H1 (cell line): ENCODE data around the gene NR3C1. TPM values are rescaled to one million over a fixed set of nuclear protein-coding genes. Genes with fewer than 3 reads are reported as not detected.
A peak's percentile ranks its signal among the peaks of the same experiment; 100 is the strongest.

Experiments
- CTCF ChIA-PET: fragments of 300-600 bp; sonication (Branson Sonifier 250); formaldehyde crosslinking; loops from one replicate; lab custom pipeline; 2021; ENCODE audit not compliant: partially characterized antibody; lab: Charles Lee
- POLR2A ChIA-PET: fragments of 300-600 bp; sonication (Branson Sonifier 250); formaldehyde crosslinking; loops from one replicate; lab custom pipeline; 2021; ENCODE audit warnings: inconsistent platforms; ENCODE audit not compliant: partially characterized antibody; lab: Charles Lee
- DNase-seq, 2 experiments: peaks; one replicate each; pipeline versions ENCODE4 v3.0.0 to v3.0.0-alpha.2; 2010 to 2022; ENCODE audit warnings: low spot score in 2 of 2, low read depth in 1 of 2, mixed read lengths in 1 of 2
- FAIRE-seq: peaks from 2 replicates; lab custom pipeline; 2011; peaks lifted over from hg19 to GRCh38; lab: Jason Lieb, UNC
- H2AFZ ChIP-seq: 2 replicates; pipeline ENCODE4 v1.8.1; 2012; ENCODE audit warnings: low read length, inconsistent platforms
- H2AK5ac ChIP-seq: 2 replicates; pipeline ENCODE4 v1.6.1; 2013; ENCODE audit warnings: low read depth, low read length
- H2BK120ac ChIP-seq: replicated peaks from 2 replicates; pipeline ENCODE3; 2013; ENCODE audit warnings: low read depth, low read length, inconsistent platforms
- H2BK12ac ChIP-seq: 2 replicates; pipeline ENCODE4 v1.6.1; 2013; ENCODE audit warnings: low read depth, low read length
- H2BK15ac ChIP-seq: 2 replicates; pipeline ENCODE4 v1.6.1; 2013; ENCODE audit warnings: low read length
- H2BK20ac ChIP-seq: 2 replicates; pipeline ENCODE4 v1.6.1; 2013; ENCODE audit warnings: low read length
- H2BK5ac ChIP-seq: 2 replicates; pipeline ENCODE4 v1.6.1; 2013; ENCODE audit warnings: low read depth, low read length
- H3K14ac ChIP-seq: 2 replicates; pipeline ENCODE4 v1.6.1; 2013; ENCODE audit warnings: inconsistent platforms; ENCODE audit not compliant: insufficient read length
- H3K18ac ChIP-seq: 2 replicates; pipeline ENCODE4 v1.6.1; 2013; ENCODE audit warnings: low read length; ENCODE audit errors: extremely low read depth
- H3K23ac ChIP-seq: 2 replicates; pipeline ENCODE4 v1.6.1; 2013; ENCODE audit warnings: inconsistent platforms; ENCODE audit not compliant: insufficient read length
- H3K23me2 ChIP-seq: 2 replicates; pipeline ENCODE4 v1.6.1; 2013; ENCODE audit warnings: low read depth, low read length
- H3K27ac ChIP-seq: 2 replicates; pipeline ENCODE4 v1.6.1; 2011; ENCODE audit warnings: low read depth, low read length, inconsistent platforms
- H3K27me3 ChIP-seq, 4 experiments: replicated peaks in 1 of 4; 1 replicate in 1 of 4; 2 replicates in 3 of 4; pipeline versions ENCODE4 v1.6.1 to v1.8.1; 2011 to 2013; ENCODE audit warnings: low read length in 3 of 4, mild to moderate bottlenecking in 3 of 4, inconsistent platforms in 2 of 4, mixed read lengths in 2 of 4, moderate library complexity in 1 of 4; ENCODE audit not compliant: control insufficient read depth in 3 of 4, insufficient read depth in 3 of 4; ENCODE audit errors: extremely low read depth in 1 of 4
- H3K36me3 ChIP-seq, 4 experiments: 2 replicates each; pipeline versions ENCODE4 v1.6.1 to v1.8.1; 2011 to 2013; ENCODE audit warnings: mild to moderate bottlenecking in 4 of 4, low read length in 3 of 4, moderate library complexity in 2 of 4, control low read depth in 1 of 4, inconsistent platforms in 1 of 4; ENCODE audit not compliant: insufficient read depth in 4 of 4, control insufficient read depth in 2 of 4
- H3K4ac ChIP-seq: replicated peaks from 2 replicates; pipeline ENCODE3; 2013; ENCODE audit warnings: low read length, low read depth, mixed read lengths, inconsistent platforms; ENCODE audit not compliant: insufficient read length
- H3K4me1 ChIP-seq, 4 experiments: replicated peaks in 1 of 4; 1 replicate in 1 of 4; 2 replicates in 3 of 4; pipeline versions ENCODE4 v1.6.1 to v1.8.1; 2011 to 2013; ENCODE audit warnings: low read length in 3 of 4, inconsistent platforms in 2 of 4, mixed read lengths in 1 of 4; ENCODE audit not compliant: insufficient read depth in 4 of 4, control insufficient read depth in 3 of 4
- H3K4me2 ChIP-seq, 2 experiments: 2 replicates each; pipeline versions ENCODE4 v1.6.1 to v1.8.1; 2011 to 2013; ENCODE audit warnings: low read depth in 2 of 2, low read length in 2 of 2, control low read depth in 1 of 2, inconsistent platforms in 1 of 2, mild to moderate bottlenecking in 1 of 2; ENCODE audit not compliant: insufficient read depth in 1 of 2
- H3K4me3 ChIP-seq, 4 experiments: fragments of 200-600, 300-600 bp in 1 of 4; sonication (generic), shearing (Covaris generic), sonication (Bioruptor Twin) in 1 of 4; 2 replicates each; pipeline versions ENCODE4 v1.5.1 to v1.8.1; 2011 to 2016; ENCODE audit warnings: low read length in 4 of 4, low read depth in 3 of 4, control low read depth in 2 of 4, inconsistent platforms in 2 of 4, mild to moderate bottlenecking in 2 of 4, mixed read lengths in 1 of 4, moderate library complexity in 1 of 4; ENCODE audit not compliant: insufficient read depth in 2 of 4; ENCODE audit errors: extremely low read depth in 1 of 4
- H3K56ac ChIP-seq: replicated peaks from 2 replicates; pipeline ENCODE3; 2013; ENCODE audit warnings: low read depth, mild to moderate bottlenecking, mixed read lengths, low read length, inconsistent platforms; ENCODE audit not compliant: insufficient read length
- H3K79me1 ChIP-seq: 2 replicates; pipeline ENCODE4 v1.6.1; 2013; ENCODE audit warnings: low read depth, low read length, control low read depth
- H3K79me2 ChIP-seq, 2 experiments: 2 replicates each; pipeline versions ENCODE4 v1.6.1 to v1.8.1; 2012 to 2013; ENCODE audit warnings: low read length in 2 of 2, mild to moderate bottlenecking in 2 of 2, inconsistent platforms in 1 of 2; ENCODE audit not compliant: insufficient read depth in 2 of 2, control insufficient read depth in 1 of 2
- H3K9ac ChIP-seq, 4 experiments: replicated peaks in 1 of 4; 1 replicate in 1 of 4; 2 replicates in 3 of 4; pipeline versions ENCODE4 v1.6.1 to v1.8.1; 2011 to 2013; ENCODE audit warnings: low read depth in 3 of 4, low read length in 3 of 4, control low read depth in 2 of 4, mild to moderate bottlenecking in 2 of 4, moderate library complexity in 2 of 4, inconsistent platforms in 1 of 4; ENCODE audit errors: extremely low read depth in 1 of 4
- H3K9me3 ChIP-seq, 2 experiments: 2 replicates each; pipeline versions ENCODE4 v1.6.1 to v1.8.1; 2012 to 2013; ENCODE audit warnings: mild to moderate bottlenecking in 2 of 2, moderate library complexity in 2 of 2, control low read depth in 1 of 2, inconsistent platforms in 1 of 2, low read depth in 1 of 2, low read length in 1 of 2, mixed read lengths in 1 of 2; ENCODE audit not compliant: insufficient read depth in 2 of 2
- H4K20me1 ChIP-seq, 2 experiments: replicated peaks in 1 of 2; 2 replicates each; pipeline versions ENCODE3 to v1.8.1; 2011 to 2013; ENCODE audit warnings: inconsistent platforms in 2 of 2, low read length in 2 of 2, mild to moderate bottlenecking in 1 of 2; ENCODE audit not compliant: insufficient read depth in 2 of 2, control insufficient read depth in 1 of 2
- H4K5ac ChIP-seq: 2 replicates; pipeline ENCODE4 v1.6.1; 2013; ENCODE audit warnings: low read length, low read depth, mixed read lengths, inconsistent platforms; ENCODE audit not compliant: insufficient read length
- H4K8ac ChIP-seq: 2 replicates; pipeline ENCODE4 v1.8.0; 2013; ENCODE audit warnings: mild to moderate bottlenecking, moderate library complexity, low read length, inconsistent platforms; ENCODE audit not compliant: insufficient read depth; ENCODE audit errors: extremely low read depth
- H4K91ac ChIP-seq: replicated peaks from 2 replicates; pipeline ENCODE3; 2013; ENCODE audit warnings: low read length, mixed read lengths, inconsistent platforms; ENCODE audit not compliant: insufficient read length
- GABPA ChIP-seq: IDR thresholded peaks from 2 replicates; pipeline ENCODE4 v1.6.1; 2011; ENCODE audit warnings: mild to moderate bottlenecking, low read length, moderate library complexity, borderline replicate concordance; ENCODE audit not compliant: insufficient read depth
- HDAC6 ChIP-seq: IDR thresholded peaks from one replicate; pipeline ENCODE4 v1.7.1; 2012; ENCODE audit warnings: low read depth, mild to moderate bottlenecking, inconsistent platforms, low read length, moderate library complexity
- JUN ChIP-seq: IDR thresholded peaks from 2 replicates; pipeline ENCODE4 v1.6.1; 2011; ENCODE audit warnings: low read depth, mild to moderate bottlenecking, improper control_type of control experiment, low read length
- KDM4A ChIP-seq: IDR thresholded peaks from one replicate; pipeline ENCODE4 v1.7.1; 2012; ENCODE audit warnings: low read depth, mild to moderate bottlenecking, moderate library complexity, low read length, inconsistent platforms; ENCODE audit not compliant: severe bottlenecking
- KDM5A ChIP-seq: fragments of 200-600 bp; IDR thresholded peaks from 2 replicates; pipeline ENCODE4 v1.7.1; 2012; ENCODE audit warnings: mild to moderate bottlenecking, low read length, inconsistent platforms, mixed read lengths
- RNF2 ChIP-seq: fragments of 200-900, 300-1000 bp; sonication (generic); IDR thresholded peaks from 2 replicates; pipeline ENCODE4 v1.7.1; 2016; ENCODE audit warnings: borderline replicate concordance, low read depth, mild to moderate bottlenecking, antibody characterized with exemption, low read length; ENCODE audit not compliant: poor library complexity, severe bottlenecking; ENCODE audit errors: missing control alignments
- SAP30 ChIP-seq: fragments of 300-600 bp; sonication (generic); IDR thresholded peaks from 2 replicates; pipeline ENCODE4 v1.7.1; 2012; ENCODE audit warnings: low read length, moderate library complexity, mild to moderate bottlenecking, inconsistent platforms; ENCODE audit not compliant: insufficient read depth, insufficient replicate concordance
- SIN3A ChIP-seq, 2 experiments: IDR thresholded peaks in 1 of 2; conservative IDR thresholded peaks in 1 of 2; 2 replicates each; pipeline ENCODE4 v1.6.1; 2011 to 2012; ENCODE audit warnings: low read length in 2 of 2, improper control_type of control experiment in 1 of 2, low read depth in 1 of 2, mild to moderate bottlenecking in 1 of 2
- SP2 ChIP-seq: IDR thresholded peaks from 2 replicates; pipeline ENCODE4 v1.6.1; 2012; ENCODE audit warnings: mild to moderate bottlenecking, low read length, inconsistent platforms
- SP4 ChIP-seq: IDR thresholded peaks from 2 replicates; pipeline ENCODE4 v1.6.1; 2012; ENCODE audit warnings: low read length, inconsistent platforms
- SRF ChIP-seq: IDR thresholded peaks from 2 replicates; pipeline ENCODE4 v1.6.1; 2011; ENCODE audit warnings: mild to moderate bottlenecking, low read depth, low read length, moderate library complexity
- TAF7 ChIP-seq: optimal IDR thresholded peaks from 2 replicates; pipeline ENCODE3; 2011; ENCODE audit warnings: low read depth, mild to moderate bottlenecking, inconsistent platforms, low read length, moderate library complexity, borderline replicate concordance
- TBP ChIP-seq: IDR thresholded peaks from 2 replicates; pipeline ENCODE4 v1.6.1; 2011; ENCODE audit warnings: low read depth, low read length, improper control_type of control experiment
- WGBS, 2 experiments: shearing (Covaris generic) in 1 of 2; methylation state at CpG; one replicate each; pipeline versions ENCODE4 v1.1.6 to v1.1.7; 2013 to 2015; ENCODE audit warnings: low lambda C conversion rate in 2 of 2, mixed read lengths in 2 of 2, inconsistent platforms in 1 of 2, low coverage in 1 of 2, missing lambda C conversion rate in 1 of 2; ENCODE audit not compliant: insufficient replicate concordance in 2 of 2, insufficient coverage in 1 of 2, insufficient read length in 1 of 2; ENCODE audit errors: extremely low coverage in 1 of 2, missing lambda C conversion rate in 1 of 2; 5-methylcytosine and 5-hydroxymethylcytosine counted together
- polyA plus RNA-seq, 7 experiments: library from polyadenylated mRNA; depleted of rRNA in 3 of 7; stranded (reverse) in 5 of 7; unstranded in 2 of 7; fragments of >200 nt in 5 of 7; fragments of 200-250 nt in 2 of 7; gene quantifications; 1 replicate in 5 of 7; 2 replicates in 1 of 7; 4 replicates in 1 of 7; pipeline versions ENCODE4 v1.2.1 to v1.2.3, GENCODE V29; 2011 to 2013; ENCODE audit warnings: missing spikeins in 2 of 7, mixed read lengths in 2 of 7
- total RNA-seq: library from RNA; stranded (reverse); fragmentation: NEBNext Ultra II Directional; extraction: Animal tissue kit (Norgen Biotek cat#: 25700); gene quantifications from 2 replicates; pipeline ENCODE4 v1.2.1, GENCODE V29; 2021
- TF ChIP-seq, protein P1 (sequence below): IDR thresholded peaks from 2 replicates; pipeline ENCODE4 v1.6.1; 2011; ENCODE audit warnings: low read depth, mild to moderate bottlenecking, low read length; ENCODE audit not compliant: insufficient read depth

NR3C1 gene
- total and polyA plus RNA-seq, 2 of the 8 experiments (the other 6 are each of a cell fraction or from before 2014, with no cell fraction given) = 1.7 to 5.4 TPM

DNA sequence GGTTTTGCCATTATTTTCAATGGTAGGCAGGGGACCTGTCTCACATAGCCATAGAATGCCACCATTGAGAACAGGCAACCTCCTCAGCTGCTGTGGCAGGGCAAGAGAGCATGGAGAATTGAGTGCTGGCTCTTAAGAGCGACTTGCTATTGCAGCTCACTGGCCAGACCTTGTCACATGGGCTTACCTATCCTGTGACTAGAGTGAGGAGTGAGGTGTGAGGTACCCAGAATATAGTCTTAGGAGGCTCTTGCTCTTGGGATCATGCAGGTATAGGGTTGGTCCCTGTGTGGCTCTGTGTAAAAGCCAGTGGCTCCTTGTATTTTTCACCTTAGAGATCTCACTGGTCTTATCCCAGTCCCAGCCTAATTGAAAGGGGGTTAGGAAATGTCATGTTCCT is 39.8 kb upstream of the NR3C1 start:
- H3K4ac ChIP-seq = no peak overlapping the region
- no peaks in the 10 kb centered on the region for H3K79me2 ChIP-seq
- H3K14ac ChIP-seq = no peak overlapping the region
- ChIA-PET CTCF (no interaction called here), POLR2A (no interaction called here)
- H4K91ac ChIP-seq = no peak overlapping the region
- no peak overlapping the region for H4K5ac ChIP-seq
- H2BK120ac ChIP-seq = no peak overlapping the region
- no peak overlapping the region for H2BK12ac ChIP-seq
- no peaks in the 10 kb centered on the region for H3K79me1 ChIP-seq
- H3K4me3 ChIP-seq = no peak overlapping the region
- no peak overlapping the region for H3K27ac ChIP-seq
- no peaks in the 10 kb centered on the region for H3K27me3 ChIP-seq
- no peak overlapping the region for H3K23ac ChIP-seq
- H3K4me2 ChIP-seq = no peak overlapping the region
- no peak overlapping the region for H2AK5ac ChIP-seq
- H4K20me1 ChIP-seq = no peaks in the 10 kb centered on the region
- no peak overlapping the region for H2BK20ac ChIP-seq
- 88% methylated on average over 1 of the region's 1 CpG; no CpG with 5 or more reads in 1 of the 2 experiments for WGBS, 2 experiments
- H3K18ac ChIP-seq = no peak overlapping the region
- no peaks in the 10 kb centered on the region for H3K36me3 ChIP-seq
- H3K9me3 ChIP-seq = no peaks in the 10 kb centered on the region
- no peak overlapping the region for H2BK15ac ChIP-seq
- FAIRE-seq (no peak), DNase-seq (no peak)
- H3K56ac ChIP-seq = no peak overlapping the region
- H3K9ac ChIP-seq = no peak overlapping the region
- H4K8ac ChIP-seq = no peak overlapping the region
- H3K4me1 ChIP-seq = no peaks in the 10 kb centered on the region
- no peaks in the 10 kb centered on the region for H3K23me2 ChIP-seq
- peak overlapping the region; percentile 72; the same call in 1 of the 2 replicates for H2AFZ ChIP-seq
- no peak overlapping the region for H2BK5ac ChIP-seq
- TF ChIP-seq GABPA (no peak), SIN3A (conservative IDR thresholded peaks at IDR 0.05 in 1 of 2, IDR thresholded peaks at IDR 0.05 in 1 of 2; ENCODE audit: low read depth in 1 of 2, low read length in 2 of 2) (no peak), TAF7 (no peak), KDM5A (no peak), RNF2 (no peak), SP4 (no peak), JUN (no peak), SRF (no peak), KDM4A (no peak), SP2 (no peak), HDAC6 (no peak), SAP30 (no peak), TBP (no peak)
- TF ChIP-seq, protein P1, sequence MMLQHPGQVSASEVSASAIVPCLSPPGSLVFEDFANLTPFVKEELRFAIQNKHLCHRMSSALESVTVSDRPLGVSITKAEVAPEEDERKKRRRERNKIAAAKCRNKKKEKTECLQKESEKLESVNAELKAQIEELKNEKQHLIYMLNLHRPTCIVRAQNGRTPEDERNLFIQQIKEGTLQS = no peak
